Chondrocyte (in vitro differentiated cells): Measurements from ENCODE around the gene CNOT1. TPM values are rescaled to one million over a fixed set of nuclear protein-coding genes. Genes with fewer than 3 reads are reported as not detected.

Experiments
- DNase-seq: peaks from one replicate; pipeline ENCODE4 v3.0.0; 2021; ENCODE audit warnings: mixed read lengths, low spot score
- H3K27ac Mint-ChIP-seq: one replicate; pipeline ENCODE4 v1.8.0; 2021; ENCODE audit warnings: mild to moderate bottlenecking, moderate library complexity, mixed read lengths; ENCODE audit not compliant: unreplicated experiment
- H3K27me3 Mint-ChIP-seq: 2 replicates; pipeline ENCODE4 v1.8.0; 2021; ENCODE audit warnings: low read depth, mixed read lengths
- H3K36me3 Mint-ChIP-seq: 2 replicates; pipeline ENCODE4 v1.8.0; 2021; ENCODE audit warnings: low read depth, mixed read lengths
- H3K4me1 Mint-ChIP-seq: 2 replicates; pipeline ENCODE4 v1.8.0; 2021; ENCODE audit warnings: low read depth, mild to moderate bottlenecking, mixed read lengths
- H3K4me3 Mint-ChIP-seq: one replicate; pipeline ENCODE4 v1.8.0; 2021; ENCODE audit warnings: mild to moderate bottlenecking, moderate library complexity, mixed read lengths; ENCODE audit not compliant: unreplicated experiment
- H3K9me3 Mint-ChIP-seq: 2 replicates; pipeline ENCODE4 v1.8.0; 2021; ENCODE audit warnings: low read depth, mixed read lengths
- CTCF ChIP-seq: fragments of 200-600 bp; sonication (generic); IDR thresholded peaks from 2 replicates; pipeline ENCODE4 v1.5.0; 2021; ENCODE audit warnings: antibody characterized with exemption, mild to moderate bottlenecking, moderate library complexity
- total RNA-seq: library from RNA; stranded (reverse); gene quantifications from 3 replicates; pipeline ENCODE4 v1.2.1, GENCODE V29; 2021

The CNOT1 gene
- total RNA-seq, 1 donor from 2014 or later, result 89.3 TPM

- H3K27me3 Mint-ChIP-seq, result no peaks in the 10 kb centered on the region
- no peak for TF ChIP-seq CTCF
- no peak overlapping the region for H3K27ac Mint-ChIP-seq
Observed at GRCh38 chr16:58654560-58655214, 25.1 kb upstream of the CNOT1 start.

GRCh38 chr16:58652741-58653140, 23.1 kb upstream of the CNOT1 start:
- Mint-ChIP-seq H3K36me3 (no peaks in the 10 kb centered on the region), H3K4me3 (no peak overlapping the region), H3K27ac (no peak overlapping the region), H3K9me3 (no peaks in the 10 kb centered on the region), H3K4me1 (no peaks in the 10 kb centered on the region), H3K27me3 (no peaks in the 10 kb centered on the region)
- DNase-seq, result no peak
- no peak for TF ChIP-seq CTCF

More at GRCh38 chr16:58654560-58655214, 25.1 kb upstream of the CNOT1 start:
- H3K36me3 Mint-ChIP-seq, result no peaks in the 10 kb centered on the region
- H3K4me3 Mint-ChIP-seq, result no peak overlapping the region
- no peak for DNase-seq
- no peaks in the 10 kb centered on the region for H3K9me3 Mint-ChIP-seq
- no peaks in the 10 kb centered on the region for H3K4me1 Mint-ChIP-seq

GRCh38 chr16:58651965-58652348, 22.3 kb upstream of the CNOT1 start:
- H3K27me3 Mint-ChIP-seq, result no peaks in the 10 kb centered on the region
- no peak for DNase-seq
- no peaks in the 10 kb centered on the region for H3K36me3 Mint-ChIP-seq
- no peaks in the 10 kb centered on the region for H3K4me1 Mint-ChIP-seq
- no peak for TF ChIP-seq CTCF
- no peaks in the 10 kb centered on the region for H3K9me3 Mint-ChIP-seq
- H3K4me3 Mint-ChIP-seq, result no peak overlapping the region
- H3K27ac Mint-ChIP-seq, result no peak overlapping the region

GRCh38 chr16:58649707-58650106, 20.1 kb upstream of the CNOT1 start:
- H3K27ac Mint-ChIP-seq, result no peak overlapping the region
- no peak for DNase-seq
- no peaks in the 10 kb centered on the region for H3K36me3 Mint-ChIP-seq
- TF ChIP-seq CTCF, result no peak
- H3K4me3 Mint-ChIP-seq, result no peak overlapping the region
- no peaks in the 10 kb centered on the region for H3K4me1 Mint-ChIP-seq
- H3K27me3 Mint-ChIP-seq, result no peaks in the 10 kb centered on the region
- no peaks in the 10 kb centered on the region for H3K9me3 Mint-ChIP-seq

GRCh38 chr16:58647107-58647506, 17.5 kb upstream of the CNOT1 start:
- H3K36me3 Mint-ChIP-seq, result no peaks in the 10 kb centered on the region
- DNase-seq, result no peak
- no peak for TF ChIP-seq CTCF
- no peaks in the 10 kb centered on the region for H3K4me1 Mint-ChIP-seq
- H3K9me3 Mint-ChIP-seq, result no peaks in the 10 kb centered on the region
- H3K27me3 Mint-ChIP-seq, result no peaks in the 10 kb centered on the region
- no peak overlapping the region for H3K4me3 Mint-ChIP-seq
- no peak overlapping the region for H3K27ac Mint-ChIP-seq
